ENCODE data around the gene MZT2B. TPM values are rescaled to one million over a fixed set of nuclear protein-coding genes. Genes with fewer than 3 reads are reported as not detected.
"Not testable (repeated sequence)": the region's sequence is repeated elsewhere in the genome, so short reads cannot be mapped to it uniquely, and the experiment has no call there.

The MZT2B gene
- total RNA-seq, 1 experiment from 2014 or later, result 408 TPM

GRCh38 chr2:130203150-130203549 is 21.1 kb downstream of the MZT2B start:
- H3K27me3 ChIP-seq (replicated peaks; ENCODE audit: control insufficient read depth, insufficient read depth, low read length); H3K9me3 ChIP-seq; intact Hi-C loops (cut with micrococcal nuclease; ENCODE audit: unreplicated experiment); POLR2A ChIA-PET; H3K27ac Mint-ChIP-seq (ENCODE audit: unreplicated experiment); H3K9me3 Mint-ChIP-seq (ENCODE audit: unreplicated experiment); H3K27me3 Mint-ChIP-seq (ENCODE audit: insufficient read depth, unreplicated experiment); BruUV-seq (replicated peaks); CTCF ChIA-PET; H3K4me1 Mint-ChIP-seq (ENCODE audit: low read depth, unreplicated experiment); DNase-seq; H3K36me3 ChIP-seq (ENCODE audit: control insufficient read depth, insufficient read depth, low read length); H3K36me3 Mint-ChIP-seq (ENCODE audit: insufficient read depth, unreplicated experiment); H3K4me3 ChIP-seq (ENCODE audit: low read depth, low read length); H3K4me1 ChIP-seq; H3K4me3 Mint-ChIP-seq (ENCODE audit: unreplicated experiment): not testable (repeated sequence)

- H3K27me3 Mint-ChIP-seq (ENCODE audit: insufficient read depth, unreplicated experiment); BruUV-seq (replicated peaks); DNase-seq; H3K4me1 ChIP-seq; H3K27ac Mint-ChIP-seq (ENCODE audit: unreplicated experiment); H3K36me3 ChIP-seq (ENCODE audit: control insufficient read depth, insufficient read depth, low read length); H3K27me3 ChIP-seq (replicated peaks; ENCODE audit: control insufficient read depth, insufficient read depth, low read length); intact Hi-C loops (cut with micrococcal nuclease; ENCODE audit: unreplicated experiment); H3K36me3 Mint-ChIP-seq (ENCODE audit: insufficient read depth, unreplicated experiment); H3K9me3 Mint-ChIP-seq (ENCODE audit: unreplicated experiment); H3K9me3 ChIP-seq; H3K4me3 ChIP-seq (ENCODE audit: low read depth, low read length); H3K4me3 Mint-ChIP-seq (ENCODE audit: unreplicated experiment); CTCF ChIA-PET; POLR2A ChIA-PET; H3K4me1 Mint-ChIP-seq (ENCODE audit: low read depth, unreplicated experiment): not testable (repeated sequence)
Measured at GRCh38 chr2:130207051-130207450, 25.0 kb downstream of the MZT2B start.

GRCh38 chr2:130219147-130219546 is 37.1 kb downstream of the MZT2B start:
- BruUV-seq (replicated peaks); H3K27me3 Mint-ChIP-seq (ENCODE audit: insufficient read depth, unreplicated experiment); H3K9me3 ChIP-seq; H3K9me3 Mint-ChIP-seq (ENCODE audit: unreplicated experiment); DNase-seq; H3K27me3 ChIP-seq (replicated peaks; ENCODE audit: control insufficient read depth, insufficient read depth, low read length); intact Hi-C loops (cut with micrococcal nuclease; ENCODE audit: unreplicated experiment); POLR2A ChIA-PET; H3K27ac Mint-ChIP-seq (ENCODE audit: unreplicated experiment); CTCF ChIA-PET; H3K4me3 ChIP-seq (ENCODE audit: low read depth, low read length); H3K36me3 ChIP-seq (ENCODE audit: control insufficient read depth, insufficient read depth, low read length); H3K4me1 ChIP-seq; H3K4me3 Mint-ChIP-seq (ENCODE audit: unreplicated experiment); H3K36me3 Mint-ChIP-seq (ENCODE audit: insufficient read depth, unreplicated experiment); H3K4me1 Mint-ChIP-seq (ENCODE audit: low read depth, unreplicated experiment): not testable (repeated sequence)

- H3K9me3 ChIP-seq; H3K9me3 Mint-ChIP-seq (ENCODE audit: unreplicated experiment); H3K4me1 ChIP-seq; H3K36me3 Mint-ChIP-seq (ENCODE audit: insufficient read depth, unreplicated experiment); DNase-seq; H3K36me3 ChIP-seq (ENCODE audit: control insufficient read depth, insufficient read depth, low read length); H3K27me3 Mint-ChIP-seq (ENCODE audit: insufficient read depth, unreplicated experiment); intact Hi-C loops (cut with micrococcal nuclease; ENCODE audit: unreplicated experiment); H3K4me1 Mint-ChIP-seq (ENCODE audit: low read depth, unreplicated experiment); POLR2A ChIA-PET; H3K27ac Mint-ChIP-seq (ENCODE audit: unreplicated experiment); BruUV-seq (replicated peaks); H3K27me3 ChIP-seq (replicated peaks; ENCODE audit: control insufficient read depth, insufficient read depth, low read length); H3K4me3 Mint-ChIP-seq (ENCODE audit: unreplicated experiment); CTCF ChIA-PET; H3K4me3 ChIP-seq (ENCODE audit: low read depth, low read length): not testable (repeated sequence)
Measured at GRCh38 chr2:130220505-130220904, 38.4 kb downstream of the MZT2B start.

DNA sequence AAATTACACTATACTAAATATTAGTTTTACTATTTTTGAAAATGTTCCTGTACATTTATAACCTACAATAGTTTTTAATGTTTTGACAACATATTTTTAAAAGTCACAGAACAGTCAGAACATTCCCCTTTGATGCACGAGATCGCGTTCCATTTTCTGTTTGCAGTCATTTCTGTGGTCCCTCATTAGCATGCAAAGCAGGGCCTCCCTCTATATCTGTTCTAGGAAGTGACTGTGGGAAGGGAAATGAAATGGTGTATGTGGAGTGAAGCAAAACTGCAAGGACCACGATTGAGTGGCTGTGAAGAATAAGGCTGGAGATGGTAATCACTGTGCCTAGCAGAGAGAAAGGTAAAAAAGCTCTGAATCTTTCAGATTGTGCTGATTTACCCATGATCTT is 40.5 kb downstream of the MZT2B start:
- H3K27me3 ChIP-seq (replicated peaks; ENCODE audit: control insufficient read depth, insufficient read depth, low read length); H3K27me3 Mint-ChIP-seq (ENCODE audit: insufficient read depth, unreplicated experiment); H3K36me3 Mint-ChIP-seq (ENCODE audit: insufficient read depth, unreplicated experiment); POLR2A ChIA-PET; H3K9me3 ChIP-seq; H3K36me3 ChIP-seq (ENCODE audit: control insufficient read depth, insufficient read depth, low read length); BruUV-seq (replicated peaks); CTCF ChIA-PET; H3K4me1 ChIP-seq; H3K4me1 Mint-ChIP-seq (ENCODE audit: low read depth, unreplicated experiment); H3K27ac Mint-ChIP-seq (ENCODE audit: unreplicated experiment); H3K4me3 ChIP-seq (ENCODE audit: low read depth, low read length); H3K4me3 Mint-ChIP-seq (ENCODE audit: unreplicated experiment); H3K9me3 Mint-ChIP-seq (ENCODE audit: unreplicated experiment); DNase-seq; intact Hi-C loops (cut with micrococcal nuclease; ENCODE audit: unreplicated experiment): not testable (repeated sequence)

- H3K27me3 Mint-ChIP-seq (ENCODE audit: insufficient read depth, unreplicated experiment); POLR2A ChIA-PET; H3K27me3 ChIP-seq (replicated peaks; ENCODE audit: control insufficient read depth, insufficient read depth, low read length); H3K9me3 ChIP-seq; DNase-seq; H3K4me3 Mint-ChIP-seq (ENCODE audit: unreplicated experiment); H3K9me3 Mint-ChIP-seq (ENCODE audit: unreplicated experiment); BruUV-seq (replicated peaks); H3K36me3 ChIP-seq (ENCODE audit: control insufficient read depth, insufficient read depth, low read length); H3K4me1 Mint-ChIP-seq (ENCODE audit: low read depth, unreplicated experiment); intact Hi-C loops (cut with micrococcal nuclease; ENCODE audit: unreplicated experiment); CTCF ChIA-PET; H3K27ac Mint-ChIP-seq (ENCODE audit: unreplicated experiment); H3K4me3 ChIP-seq (ENCODE audit: low read depth, low read length); H3K4me1 ChIP-seq; H3K36me3 Mint-ChIP-seq (ENCODE audit: insufficient read depth, unreplicated experiment): not testable (repeated sequence)
Measured at GRCh38 chr2:130228005-130228404, 45.9 kb downstream of the MZT2B start.

- H3K4me1 Mint-ChIP-seq (ENCODE audit: low read depth, unreplicated experiment); H3K27ac Mint-ChIP-seq (ENCODE audit: unreplicated experiment); H3K36me3 ChIP-seq (ENCODE audit: control insufficient read depth, insufficient read depth, low read length); intact Hi-C loops (cut with micrococcal nuclease; ENCODE audit: unreplicated experiment); H3K4me3 ChIP-seq (ENCODE audit: low read depth, low read length); DNase-seq; H3K4me1 ChIP-seq; CTCF ChIA-PET; H3K9me3 ChIP-seq; H3K27me3 ChIP-seq (replicated peaks; ENCODE audit: control insufficient read depth, insufficient read depth, low read length); POLR2A ChIA-PET; H3K9me3 Mint-ChIP-seq (ENCODE audit: unreplicated experiment); H3K36me3 Mint-ChIP-seq (ENCODE audit: insufficient read depth, unreplicated experiment); BruUV-seq (replicated peaks); H3K4me3 Mint-ChIP-seq (ENCODE audit: unreplicated experiment); H3K27me3 Mint-ChIP-seq (ENCODE audit: insufficient read depth, unreplicated experiment): not testable (repeated sequence)
Measured at GRCh38 chr2:130228467-130229160, 46.6 kb downstream of the MZT2B start.

Data from Caco-2 (cell line).